ENCODE measurements around the gene ETF1. TPM values are rescaled to one million over a fixed set of nuclear protein-coding genes. Genes with fewer than 3 reads are reported as not detected.
A peak's percentile ranks its signal among the peaks of the same experiment; 100 is the strongest.
"Not testable (repeated sequence)": the region's sequence is repeated elsewhere in the genome, so short reads cannot be mapped to it uniquely, and the experiment has no call there.

Gene ETF1
- total RNA-seq, 5 donors from 2014 or later (not counting 1 experiment from before 2014, with no cell fraction given) = 40.1 to 115 (median 43.2) TPM

- Mint-ChIP-seq H3K9me3 (no peaks in the 10 kb centered on the region), H3K4me1 (peaks cover 11 to 21% (median 19%) of the 10 kb centered on the region in 3 donors), H3K4me3 (no peak overlapping the region), H3K27me3 (no peaks in the 10 kb centered on the region), H3K36me3 (peaks cover 37% of the 10 kb centered on the region), H3K27ac (no peak overlapping the region)
- Histone ChIP-seq H3K9me3 (no peaks in the 10 kb centered on the region), H3K4me3 (ENCODE audit: control insufficient read depth in 1 of 2, extremely low read depth in 1 of 2, low read length in 1 of 2) (no peak overlapping the region), H3K36me3 (ENCODE audit: control insufficient read depth in 2 of 2, extremely low read depth in 1 of 2, insufficient read depth in 1 of 2, low read length in 1 of 2) (peaks cover 18 to 59% of the 10 kb centered on the region in 2 donors), H3K27me3 (replicated peaks in 1 of 2; ENCODE audit: control insufficient read depth in 2 of 2, extremely low read depth in 1 of 2, insufficient read depth in 2 of 2, low read length in 1 of 2) (no peaks in the 10 kb centered on the region), H3K4me1 (ENCODE audit: control insufficient read depth in 1 of 2, extremely low read depth in 1 of 2, insufficient read depth in 2 of 2, low read length in 2 of 2) (no peaks in the 10 kb centered on the region), H3K27ac (ENCODE audit: low read length) (no peak overlapping the region)
- DNase-seq = no peak
- no CpG with 5 or more reads among the region's 4 CpGs for WGBS (ENCODE audit: insufficient coverage)
- ChIA-PET CTCF (interaction anchor here in 1 of 2 donors (0.9 kb wide), 1 partner anchor 52 kb away, joined by 3 read pairs; no protein-coding TSS in a partner anchor), POLR2A (no interaction called here)
- ATAC-seq (replicated peaks in 1 of 4) = no peak
Observed at GRCh38 chr5:138517437-138517836, 25.6 kb downstream of the ETF1 start.

GRCh38 chr5:138515556-138516245, 27.3 kb downstream of the ETF1 start:
- Histone ChIP-seq H3K36me3 (ENCODE audit: control insufficient read depth in 2 of 2, extremely low read depth in 1 of 2, insufficient read depth in 1 of 2, low read length in 1 of 2) (peaks cover 18 to 74% of the 10 kb centered on the region in 2 donors), H3K4me3 (ENCODE audit: control insufficient read depth in 1 of 2, extremely low read depth in 1 of 2, low read length in 1 of 2) (no peak overlapping the region), H3K9me3 (no peaks in the 10 kb centered on the region), H3K4me1 (ENCODE audit: control insufficient read depth in 1 of 2, extremely low read depth in 1 of 2, insufficient read depth in 2 of 2, low read length in 2 of 2) (no peaks in the 10 kb centered on the region), H3K27ac (ENCODE audit: low read length) (no peak overlapping the region), H3K27me3 (replicated peaks in 1 of 2; ENCODE audit: control insufficient read depth in 2 of 2, extremely low read depth in 1 of 2, insufficient read depth in 2 of 2, low read length in 1 of 2) (no peaks in the 10 kb centered on the region)
- no peaks in the 10 kb centered on the region for H3K9me3 Mint-ChIP-seq
- no peak overlapping the region for H3K4me3 Mint-ChIP-seq
- WGBS (ENCODE audit: insufficient coverage) = no CpG with 5 or more reads among the region's 3 CpGs
- peak overlapping the region in 1 of 2 donors; percentile 16 for H3K27ac Mint-ChIP-seq
- ChIA-PET CTCF (interaction anchor here (0.6 to 0.8 kb wide), 2 partner anchors 11 to 100 kb away, joined by 3 read pairs; no protein-coding TSS in a partner anchor), POLR2A (no interaction called here)
- H3K4me1 Mint-ChIP-seq = peaks cover 8 to 10% (median 8%) of the 10 kb centered on the region in 3 donors
- H3K36me3 Mint-ChIP-seq = peaks cover 40% of the 10 kb centered on the region
- ATAC-seq (replicated peaks in 1 of 4) (no peak), DNase-seq (no peak)
- H3K27me3 Mint-ChIP-seq = no peaks in the 10 kb centered on the region

GRCh38 chr5:138514021-138514420, 29.0 kb downstream of the ETF1 start:
- no peak for ATAC-seq (replicated peaks in 1 of 4)
- H3K9me3 Mint-ChIP-seq = no peaks in the 10 kb centered on the region
- no peak overlapping the region for H3K4me3 ChIP-seq (ENCODE audit: control insufficient read depth in 1 of 2, extremely low read depth in 1 of 2, low read length in 1 of 2)
- POLR2A ChIA-PET = interaction anchor here (0.5 to 0.7 kb wide), 2 partner anchors 52 to 62 kb away, joined by 3 read pairs; no protein-coding TSS in a partner anchor
- no peaks in the 10 kb centered on the region for H3K27me3 ChIP-seq (replicated peaks in 1 of 2; ENCODE audit: control insufficient read depth in 2 of 2, extremely low read depth in 1 of 2, insufficient read depth in 2 of 2, low read length in 1 of 2)
- CTCF ChIA-PET = interaction anchor here (0.6 to 0.7 kb wide), 2 partner anchors 677 to 1110 kb away, joined by 3 to 5 read pairs; no protein-coding TSS in a partner anchor
- H3K4me1 Mint-ChIP-seq = peaks cover 0 to 4% (median 3%) of the 10 kb centered on the region in 3 donors
- H3K36me3 Mint-ChIP-seq = peaks cover 49% of the 10 kb centered on the region
- H3K36me3 ChIP-seq (ENCODE audit: control insufficient read depth in 2 of 2, extremely low read depth in 1 of 2, insufficient read depth in 1 of 2, low read length in 1 of 2) = peaks cover 22 to 89% of the 10 kb centered on the region in 2 donors
- WGBS (ENCODE audit: insufficient coverage) = no CpG with 5 or more reads among the region's 1 CpG
- H3K9me3 ChIP-seq = no peaks in the 10 kb centered on the region
- H3K27ac Mint-ChIP-seq = peak overlapping the region in 1 of 2 donors; percentile 31
- no peak overlapping the region for H3K27ac ChIP-seq (ENCODE audit: low read length)
- DNase-seq = no peak
- H3K4me3 Mint-ChIP-seq = no peak overlapping the region
- no peaks in the 10 kb centered on the region for H3K27me3 Mint-ChIP-seq
- H3K4me1 ChIP-seq (ENCODE audit: control insufficient read depth in 1 of 2, extremely low read depth in 1 of 2, insufficient read depth in 2 of 2, low read length in 2 of 2) = no peaks in the 10 kb centered on the region

- ChIA-PET CTCF (interaction anchor here (0.6 to 0.9 kb wide), 5 partner anchors 39 to 768 kb away, joined by 3 to 4 read pairs (median 3); no protein-coding TSS in a partner anchor), POLR2A (interaction anchor here in 1 of 2 donors (0.5 to 0.8 kb wide), 2 partner anchors 10 to 57 kb away, joined by 4 to 8 read pairs; no protein-coding TSS in a partner anchor)
- no peak for ATAC-seq (replicated peaks in 1 of 4)
Observed at GRCh38 chr5:138508958-138509357, 34.1 kb downstream of the ETF1 start.

GRCh38 chr5:138507485-138507884, 35.6 kb downstream of the ETF1 start:
- H3K9me3 ChIP-seq; H3K9me3 Mint-ChIP-seq; H3K27me3 Mint-ChIP-seq; H3K4me3 Mint-ChIP-seq; H3K4me3 ChIP-seq (ENCODE audit: control insufficient read depth in 1 of 2, extremely low read depth in 1 of 2, low read length in 1 of 2); H3K27ac ChIP-seq (ENCODE audit: low read length); ATAC-seq (replicated peaks in 1 of 4); H3K4me1 Mint-ChIP-seq; H3K27me3 ChIP-seq (replicated peaks in 1 of 2; ENCODE audit: control insufficient read depth in 2 of 2, extremely low read depth in 1 of 2, insufficient read depth in 2 of 2, low read length in 1 of 2); CTCF ChIA-PET; H3K27ac Mint-ChIP-seq; DNase-seq; POLR2A ChIA-PET; H3K4me1 ChIP-seq (ENCODE audit: control insufficient read depth in 1 of 2, extremely low read depth in 1 of 2, insufficient read depth in 2 of 2, low read length in 2 of 2): not testable (repeated sequence)
- peaks cover 30% of the 10 kb centered on the region for H3K36me3 Mint-ChIP-seq
- WGBS (ENCODE audit: insufficient coverage) = no CpG with 5 or more reads among the region's 8 CpGs
- peaks cover 8 to 47% of the 10 kb centered on the region in 2 donors for H3K36me3 ChIP-seq (ENCODE audit: control insufficient read depth in 2 of 2, extremely low read depth in 1 of 2, insufficient read depth in 1 of 2, low read length in 1 of 2)

More at GRCh38 chr5:138508958-138509357, 34.1 kb downstream of the ETF1 start:
- Mint-ChIP-seq H3K27me3 (no peaks in the 10 kb centered on the region), H3K36me3 (peaks cover 43% of the 10 kb centered on the region), H3K4me3 (no peak overlapping the region), H3K27ac (no peak overlapping the region), H3K4me1 (no peaks in the 10 kb centered on the region), H3K9me3 (no peaks in the 10 kb centered on the region)
- no peak for DNase-seq
- Histone ChIP-seq H3K36me3 (ENCODE audit: control insufficient read depth in 2 of 2, extremely low read depth in 1 of 2, insufficient read depth in 1 of 2, low read length in 1 of 2) (peaks cover 8 to 61% of the 10 kb centered on the region in 2 donors), H3K4me3 (ENCODE audit: control insufficient read depth in 1 of 2, extremely low read depth in 1 of 2, low read length in 1 of 2) (no peak overlapping the region), H3K9me3 (no peaks in the 10 kb centered on the region), H3K4me1 (ENCODE audit: control insufficient read depth in 1 of 2, extremely low read depth in 1 of 2, insufficient read depth in 2 of 2, low read length in 2 of 2) (no peaks in the 10 kb centered on the region), H3K27ac (ENCODE audit: low read length) (no peak overlapping the region), H3K27me3 (replicated peaks in 1 of 2; ENCODE audit: control insufficient read depth in 2 of 2, extremely low read depth in 1 of 2, insufficient read depth in 2 of 2, low read length in 1 of 2) (no peaks in the 10 kb centered on the region)
- WGBS (ENCODE audit: insufficient coverage) = no CpG with 5 or more reads among the region's 3 CpGs

GRCh38 chr5:138506370-138507306, 36.4 kb downstream of the ETF1 start:
- WGBS (ENCODE audit: insufficient coverage) = 97% methylated on average over 5 of the region's 10 CpGs
- ATAC-seq (replicated peaks in 1 of 4) = no peak
- Mint-ChIP-seq H3K4me3 (no peak overlapping the region), H3K36me3 (peaks cover 30% of the 10 kb centered on the region), H3K9me3 (no peaks in the 10 kb centered on the region), H3K27ac (no peak overlapping the region), H3K4me1 (peaks cover 0 to 2% (median 0%) of the 10 kb centered on the region in 3 donors), H3K27me3 (no peaks in the 10 kb centered on the region)
- DNase-seq = no peak
- ChIA-PET POLR2A (interaction anchor here in 1 of 2 donors (0.6 kb wide), 1 partner anchor 103 kb away, joined by 3 read pairs; no protein-coding TSS in a partner anchor), CTCF (interaction anchor here in 1 of 2 donors (0.6 to 1.0 kb wide), 2 partner anchors 57 to 58 kb away, joined by 3 read pairs; no protein-coding TSS in a partner anchor)
- no peak overlapping the region for H3K27ac ChIP-seq (ENCODE audit: low read length)
- H3K27me3 ChIP-seq (replicated peaks in 1 of 2; ENCODE audit: control insufficient read depth in 2 of 2, extremely low read depth in 1 of 2, insufficient read depth in 2 of 2, low read length in 1 of 2) = no peaks in the 10 kb centered on the region
- no peak overlapping the region for H3K4me3 ChIP-seq (ENCODE audit: control insufficient read depth in 1 of 2, extremely low read depth in 1 of 2, low read length in 1 of 2)
- no peaks in the 10 kb centered on the region for H3K4me1 ChIP-seq (ENCODE audit: control insufficient read depth in 1 of 2, extremely low read depth in 1 of 2, insufficient read depth in 2 of 2, low read length in 2 of 2)
- H3K36me3 ChIP-seq (ENCODE audit: control insufficient read depth in 2 of 2, extremely low read depth in 1 of 2, insufficient read depth in 1 of 2, low read length in 1 of 2) = peaks cover 8 to 39% of the 10 kb centered on the region in 2 donors
- no peaks in the 10 kb centered on the region for H3K9me3 ChIP-seq
